GM21786 (cell line): ENCODE results near the gene CBFA2T2.

ENCODE experiments used
- ATAC-seq: cut with Tn5 transposase; IDR thresholded peaks from one replicate; pipeline ENCODE4 v1.9.1; 2021; ENCODE audit not compliant: unreplicated experiment

Gene CBFA2T2

GRCh38 chr20:33650111-33650752 is 160.3 kb downstream of the CBFA2T2 start:
- ATAC-seq: no peak

DNA sequence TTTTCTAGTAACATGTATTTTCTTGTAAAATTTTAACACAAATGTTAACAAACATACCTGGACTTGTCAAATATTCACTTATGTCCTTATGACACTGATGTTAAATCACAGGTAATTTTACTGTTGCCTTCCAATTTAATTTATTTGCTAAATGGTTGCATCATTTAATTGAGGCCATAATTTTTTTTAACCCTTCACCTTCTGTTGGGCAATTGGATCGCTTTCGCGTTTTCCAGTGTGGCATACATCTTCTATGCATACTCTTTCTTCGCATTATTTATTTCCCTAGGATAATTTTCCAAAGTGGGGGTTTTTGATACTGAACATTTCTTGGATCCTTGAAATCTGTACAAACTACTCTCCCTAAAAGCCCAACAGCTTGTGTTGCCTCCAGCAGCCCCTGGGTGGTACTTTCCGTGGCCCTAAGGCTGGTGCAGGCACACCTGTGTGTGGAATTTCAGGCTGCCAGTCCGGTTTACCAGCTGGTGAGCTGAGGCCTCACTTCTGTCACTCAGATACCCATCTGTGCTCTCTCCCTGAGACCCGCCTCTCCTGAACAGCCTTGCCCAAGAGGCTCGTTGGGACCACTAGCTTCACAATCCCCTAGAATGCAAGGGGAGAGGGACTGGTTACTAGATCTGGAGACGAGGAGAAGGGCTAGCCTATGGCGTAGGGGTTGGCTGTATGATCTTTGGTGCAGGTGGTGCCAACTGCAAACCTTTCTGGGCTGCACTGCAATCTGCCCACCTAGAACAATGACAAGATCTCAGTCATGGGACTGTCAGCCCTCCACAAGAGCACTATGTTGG is 161.1 kb downstream of the CBFA2T2 start:
- ATAC-seq: no peak

GRCh38 chr20:33651562-33652048 is 161.7 kb downstream of the CBFA2T2 start:
- no peak for ATAC-seq

DNA sequence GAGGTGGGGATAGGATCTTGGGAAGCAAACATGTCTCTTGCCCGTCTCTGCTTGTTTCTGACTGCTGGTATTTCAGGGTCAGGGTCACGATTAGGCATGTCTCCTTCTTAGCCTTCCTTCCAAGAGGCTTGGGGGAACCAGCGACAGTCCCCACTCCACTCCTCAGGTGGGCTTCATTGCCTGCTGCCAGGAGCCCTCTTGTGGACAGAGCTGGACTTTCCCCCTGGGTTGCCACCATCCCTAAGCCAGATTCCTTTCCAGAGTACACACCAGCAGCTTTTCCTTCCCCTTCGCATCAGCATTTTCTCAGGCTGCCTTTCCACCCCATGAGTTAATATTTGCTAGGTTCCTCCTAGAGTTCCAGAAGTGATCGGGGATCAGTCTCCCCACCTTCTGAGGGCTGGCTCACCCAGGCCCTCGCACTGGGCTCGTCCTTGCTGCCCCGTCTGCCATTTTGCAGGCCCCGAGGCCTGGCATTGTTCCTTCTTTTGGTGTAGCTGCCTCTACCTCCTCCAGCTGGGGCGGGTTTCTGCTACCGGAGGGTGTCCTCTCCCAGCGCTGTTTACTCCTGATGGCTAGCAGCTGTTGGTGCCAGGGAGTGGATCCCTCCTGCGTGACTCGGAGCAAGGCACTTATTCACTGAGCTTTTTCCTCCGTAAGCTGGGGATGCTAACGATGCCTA is 163.5 kb downstream of the CBFA2T2 start:
- ATAC-seq: no peak

- ATAC-seq: no peak
Measured at GRCh38 chr20:33653900-33654596, 164.2 kb downstream of the CBFA2T2 start.

DNA sequence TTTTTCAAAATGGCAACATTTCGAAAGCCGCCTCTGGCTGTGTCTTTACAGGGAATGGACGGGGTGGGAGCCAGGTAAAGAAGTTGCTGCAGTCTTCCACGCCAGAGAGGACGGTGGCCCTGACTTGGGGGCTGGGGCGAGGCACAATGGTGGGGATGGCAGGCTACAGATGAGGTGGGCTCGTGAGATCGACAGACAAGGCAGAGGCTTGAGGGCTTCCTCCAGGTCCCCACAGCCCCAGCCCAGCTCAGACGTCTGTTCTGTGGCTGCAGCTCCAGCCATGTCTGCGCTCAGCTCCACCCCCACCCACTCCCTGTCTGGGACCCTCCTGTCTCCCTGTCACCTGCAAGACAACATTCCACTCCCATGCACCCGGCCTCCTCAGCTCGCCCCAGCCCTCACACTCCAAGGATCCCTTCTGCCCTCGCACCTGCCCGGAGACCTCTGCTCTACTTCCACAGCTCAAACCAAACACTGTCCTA is 164.8 kb downstream of the CBFA2T2 start:
- ATAC-seq: no peak

GRCh38 chr20:33655164-33655563 is 165.3 kb downstream of the CBFA2T2 start:
- ATAC-seq: no peak

- no peak for ATAC-seq
Measured at GRCh38 chr20:33656010-33656782, 166.3 kb downstream of the CBFA2T2 start.

- ATAC-seq: no peak
Measured at GRCh38 chr20:33656783-33657703, 167.1 kb downstream of the CBFA2T2 start.

- no peak for ATAC-seq
Measured at GRCh38 chr20:33657704-33658095, 167.8 kb downstream of the CBFA2T2 start.

- no peak for ATAC-seq
Measured at GRCh38 chr20:33658510-33658909, 168.6 kb downstream of the CBFA2T2 start.

DNA sequence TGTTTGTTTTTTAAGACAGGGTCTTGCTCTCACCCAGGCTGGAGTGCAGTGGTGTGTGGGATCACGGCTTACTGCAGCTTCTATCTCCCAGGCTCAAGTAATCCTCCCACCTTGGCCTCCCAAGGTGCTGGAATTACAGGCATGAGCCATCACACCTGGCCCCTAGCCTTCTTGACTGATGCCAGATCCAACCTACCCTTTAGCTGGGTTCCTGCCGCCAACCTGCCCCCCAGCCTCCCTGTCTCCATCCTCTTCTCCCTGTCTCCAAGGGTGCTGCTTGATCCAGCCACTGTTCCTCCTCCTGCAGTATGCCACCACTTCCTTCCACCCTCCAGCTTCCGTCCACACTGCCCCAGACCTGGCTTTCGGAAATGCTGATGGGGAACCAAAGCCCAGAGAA is 169.0 kb downstream of the CBFA2T2 start:
- ATAC-seq: no peak

- no peak for ATAC-seq
Measured at GRCh38 chr20:33659341-33660034, 169.6 kb downstream of the CBFA2T2 start.

- ATAC-seq: no peak
Measured at GRCh38 chr20:33660035-33660684, 170.3 kb downstream of the CBFA2T2 start.

GRCh38 chr20:33660685-33661058 is 170.8 kb downstream of the CBFA2T2 start:
- ATAC-seq: no peak

DNA sequence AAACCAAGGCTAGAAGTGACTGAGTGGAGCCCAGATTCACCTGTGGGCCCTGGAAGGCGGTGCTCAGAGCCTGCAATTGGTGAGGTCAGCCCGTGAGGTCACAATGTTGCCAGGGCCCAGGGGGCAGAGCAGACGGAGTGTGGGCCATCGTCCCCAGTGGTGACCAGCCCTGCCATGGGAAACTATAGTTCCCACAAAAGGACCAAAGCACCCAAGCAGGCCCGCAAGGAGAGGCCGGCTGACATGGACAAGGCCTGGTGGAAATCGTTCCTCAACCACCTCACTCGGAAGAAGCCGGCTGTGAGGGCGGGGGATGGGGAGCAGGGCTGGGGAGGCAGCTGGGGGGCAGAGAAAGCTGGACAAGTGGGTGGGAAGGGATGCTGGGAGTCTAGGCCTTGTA is 172.3 kb downstream of the CBFA2T2 start, which contains the start of gene C20orf144:
Gene C20orf144, plus strand, starts transcription at position 156 of the 400 bp plus-strand sequence. Its CDS starts 19 bp downstream, at position 175.
- ATAC-seq: no peak

- ATAC-seq: no peak
Measured at GRCh38 chr20:33663161-33664084, 173.5 kb downstream of the CBFA2T2 start.
